ENCODE measurements around the gene ACOT13.
"Not testable (repeated sequence)": the region's sequence is repeated elsewhere in the genome, so short reads cannot be mapped to it uniquely, and the experiment has no call there.

GRCh38 chr6:24716602-24717148 lies 49.8 kb downstream of the ACOT13 start:
- not testable (repeated sequence) for TF ChIP-seq CTCF (conservative IDR thresholded peaks at IDR 0.05); EZH2 (IDR thresholded peaks at IDR 0.05; ENCODE audit: low read depth)
